Measurements from ENCODE around the gene ST8SIA5. TPM values are rescaled to one million over a fixed set of nuclear protein-coding genes. Genes with fewer than 3 reads are reported as not detected.

Gene ST8SIA5
- polyA plus RNA-seq, 1 donor from 2014 or later: 0.93 TPM

DNA sequence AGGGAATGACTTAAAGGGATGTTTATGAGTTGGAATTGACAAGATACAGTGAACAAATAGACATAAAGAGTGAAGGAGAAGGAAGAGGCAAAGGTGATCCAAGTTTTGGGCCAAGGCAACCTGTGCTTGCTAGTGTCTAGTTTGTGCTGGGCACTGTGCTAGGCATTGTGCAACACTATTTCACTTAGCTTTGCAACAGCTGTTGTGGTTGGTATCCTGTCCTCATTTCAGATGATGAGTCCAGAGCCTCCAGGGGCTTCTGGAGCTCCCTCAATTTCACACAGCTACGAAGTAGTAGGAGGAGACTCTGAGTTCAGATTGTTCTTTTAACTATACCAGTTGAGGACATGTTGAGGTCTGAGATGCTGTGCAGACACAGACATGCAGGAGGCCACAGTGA is 81.7 kb downstream of the ST8SIA5 start:
- Histone ChIP-seq H3K9me3 (ENCODE audit: low read length) (no peaks in the 10 kb centered on the region), H3K36me3 (ENCODE audit: insufficient read depth, low read length) (no peaks in the 10 kb centered on the region), H2AFZ (ENCODE audit: low read depth, low read length) (no peak overlapping the region), H3K27ac (ENCODE audit: low read length) (no peak overlapping the region), H3K79me2 (replicated peaks; ENCODE audit: insufficient read depth, low read length) (no peaks in the 10 kb centered on the region), H3F3A (ENCODE audit: insufficient read depth, low read length, poor library complexity, severe bottlenecking) (no peaks in the 10 kb centered on the region), H4K20me1 (ENCODE audit: insufficient read depth) (no peaks in the 10 kb centered on the region), H3K27me3 (ENCODE audit: insufficient read depth, low read depth, low read length) (no peaks in the 10 kb centered on the region), H3K9ac (ENCODE audit: low read length) (no peak overlapping the region), H3K4me3 (ENCODE audit: low read length) (no peak overlapping the region), H3K9me2 (ENCODE audit: insufficient read depth, low read length) (no peaks in the 10 kb centered on the region), H3K4me2 (ENCODE audit: low read length) (no peak overlapping the region)
- TF ChIP-seq, protein P1, sequence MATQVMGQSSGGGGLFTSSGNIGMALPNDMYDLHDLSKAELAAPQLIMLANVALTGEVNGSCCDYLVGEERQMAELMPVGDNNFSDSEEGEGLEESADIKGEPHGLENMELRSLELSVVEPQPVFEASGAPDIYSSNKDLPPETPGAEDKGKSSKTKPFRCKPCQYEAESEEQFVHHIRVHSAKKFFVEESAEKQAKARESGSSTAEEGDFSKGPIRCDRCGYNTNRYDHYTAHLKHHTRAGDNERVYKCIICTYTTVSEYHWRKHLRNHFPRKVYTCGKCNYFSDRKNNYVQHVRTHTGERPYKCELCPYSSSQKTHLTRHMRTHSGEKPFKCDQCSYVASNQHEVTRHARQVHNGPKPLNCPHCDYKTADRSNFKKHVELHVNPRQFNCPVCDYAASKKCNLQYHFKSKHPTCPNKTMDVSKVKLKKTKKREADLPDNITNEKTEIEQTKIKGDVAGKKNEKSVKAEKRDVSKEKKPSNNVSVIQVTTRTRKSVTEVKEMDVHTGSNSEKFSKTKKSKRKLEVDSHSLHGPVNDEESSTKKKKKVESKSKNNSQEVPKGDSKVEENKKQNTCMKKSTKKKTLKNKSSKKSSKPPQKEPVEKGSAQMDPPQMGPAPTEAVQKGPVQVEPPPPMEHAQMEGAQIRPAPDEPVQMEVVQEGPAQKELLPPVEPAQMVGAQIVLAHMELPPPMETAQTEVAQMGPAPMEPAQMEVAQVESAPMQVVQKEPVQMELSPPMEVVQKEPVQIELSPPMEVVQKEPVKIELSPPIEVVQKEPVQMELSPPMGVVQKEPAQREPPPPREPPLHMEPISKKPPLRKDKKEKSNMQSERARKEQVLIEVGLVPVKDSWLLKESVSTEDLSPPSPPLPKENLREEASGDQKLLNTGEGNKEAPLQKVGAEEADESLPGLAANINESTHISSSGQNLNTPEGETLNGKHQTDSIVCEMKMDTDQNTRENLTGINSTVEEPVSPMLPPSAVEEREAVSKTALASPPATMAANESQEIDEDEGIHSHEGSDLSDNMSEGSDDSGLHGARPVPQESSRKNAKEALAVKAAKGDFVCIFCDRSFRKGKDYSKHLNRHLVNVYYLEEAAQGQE (IDR thresholded peaks at IDR 0.05; ENCODE audit: borderline replicate concordance): no peak
- TF ChIP-seq, protein P2, sequence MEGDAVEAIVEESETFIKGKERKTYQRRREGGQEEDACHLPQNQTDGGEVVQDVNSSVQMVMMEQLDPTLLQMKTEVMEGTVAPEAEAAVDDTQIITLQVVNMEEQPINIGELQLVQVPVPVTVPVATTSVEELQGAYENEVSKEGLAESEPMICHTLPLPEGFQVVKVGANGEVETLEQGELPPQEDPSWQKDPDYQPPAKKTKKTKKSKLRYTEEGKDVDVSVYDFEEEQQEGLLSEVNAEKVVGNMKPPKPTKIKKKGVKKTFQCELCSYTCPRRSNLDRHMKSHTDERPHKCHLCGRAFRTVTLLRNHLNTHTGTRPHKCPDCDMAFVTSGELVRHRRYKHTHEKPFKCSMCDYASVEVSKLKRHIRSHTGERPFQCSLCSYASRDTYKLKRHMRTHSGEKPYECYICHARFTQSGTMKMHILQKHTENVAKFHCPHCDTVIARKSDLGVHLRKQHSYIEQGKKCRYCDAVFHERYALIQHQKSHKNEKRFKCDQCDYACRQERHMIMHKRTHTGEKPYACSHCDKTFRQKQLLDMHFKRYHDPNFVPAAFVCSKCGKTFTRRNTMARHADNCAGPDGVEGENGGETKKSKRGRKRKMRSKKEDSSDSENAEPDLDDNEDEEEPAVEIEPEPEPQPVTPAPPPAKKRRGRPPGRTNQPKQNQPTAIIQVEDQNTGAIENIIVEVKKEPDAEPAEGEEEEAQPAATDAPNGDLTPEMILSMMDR (IDR thresholded peaks at IDR 0.05; ENCODE audit: poor library complexity, severe bottlenecking): no peak
- TF ChIP-seq EZH2 (IDR thresholded peaks at IDR 0.05; ENCODE audit: borderline replicate concordance, insufficient read depth, low read length, poor library complexity, severe bottlenecking) (no peak), EP300 (conservative IDR thresholded peaks at IDR 0.05; ENCODE audit: poor library complexity, severe bottlenecking) (no peak), POLR2AphosphoS5 (IDR thresholded peaks at IDR 0.05) (no peak), RAD21 (conservative IDR thresholded peaks at IDR 0.05) (no peak), SMC3 (conservative IDR thresholded peaks at IDR 0.05; ENCODE audit: poor library complexity) (no peak), TAF1 (IDR thresholded peaks at IDR 0.05; ENCODE audit: low read depth) (no peak), MXI1 (conservative IDR thresholded peaks at IDR 0.05; ENCODE audit: poor library complexity, severe bottlenecking) (no peak)

DNA sequence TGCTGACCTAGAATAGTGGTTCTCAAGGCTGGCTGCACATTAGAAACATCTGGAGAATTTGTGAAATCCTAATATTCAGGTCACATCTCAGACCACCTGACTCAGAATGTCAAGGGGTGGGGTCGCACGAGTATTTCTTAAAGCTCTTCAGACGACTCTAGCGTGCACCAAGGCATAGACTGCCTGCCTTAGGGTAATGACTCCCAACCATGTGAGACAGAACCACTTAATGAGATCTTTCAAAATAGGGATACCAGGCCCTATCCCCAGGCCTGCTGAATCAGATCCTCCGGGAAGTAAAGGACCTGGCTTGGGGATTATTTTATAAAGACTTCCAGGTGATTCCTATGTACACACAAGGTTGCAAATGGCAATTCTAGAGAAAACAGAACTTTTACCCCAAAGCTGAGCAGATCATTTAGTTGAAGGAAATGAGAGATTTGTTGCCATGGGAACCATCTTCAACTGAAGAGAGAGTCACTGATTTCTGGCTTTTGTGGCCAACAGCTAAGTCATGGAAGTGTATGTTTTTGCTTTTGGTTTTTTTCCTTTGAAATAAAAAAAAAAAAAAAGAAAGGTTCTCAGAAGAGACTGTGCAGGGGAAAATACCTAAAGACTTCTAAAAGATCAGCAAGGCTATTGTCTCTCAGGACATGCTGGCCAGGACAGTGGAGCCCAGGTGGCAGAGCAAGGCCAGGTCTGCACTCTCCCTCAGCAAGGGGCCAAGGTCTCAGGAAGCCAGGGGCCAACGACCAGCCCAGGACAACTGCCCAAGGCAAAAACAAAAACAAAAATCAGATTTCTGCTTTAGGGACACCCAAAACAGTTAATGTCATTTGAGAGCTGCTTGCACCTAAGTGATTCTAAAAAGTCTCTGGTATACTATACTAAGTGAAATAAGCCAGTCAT is 84.5 kb downstream of the ST8SIA5 start:
- no peaks in the 10 kb centered on the region for H3K36me3 ChIP-seq (ENCODE audit: insufficient read depth, low read length)
- no peaks in the 10 kb centered on the region for H3F3A ChIP-seq (ENCODE audit: insufficient read depth, low read length, poor library complexity, severe bottlenecking)
- H3K27me3 ChIP-seq (ENCODE audit: insufficient read depth, low read depth, low read length): no peaks in the 10 kb centered on the region
- H3K4me3 ChIP-seq (ENCODE audit: low read length): no peak overlapping the region
- no peak overlapping the region for H3K4me2 ChIP-seq (ENCODE audit: low read length)
- no peak overlapping the region for H2AFZ ChIP-seq (ENCODE audit: low read depth, low read length)
- no peaks in the 10 kb centered on the region for H4K20me1 ChIP-seq (ENCODE audit: insufficient read depth)
- no peak overlapping the region for H3K9ac ChIP-seq (ENCODE audit: low read length)
- no peaks in the 10 kb centered on the region for H3K9me3 ChIP-seq (ENCODE audit: low read length)
- no peaks in the 10 kb centered on the region for H3K9me2 ChIP-seq (ENCODE audit: insufficient read depth, low read length)
- no peak overlapping the region for H3K27ac ChIP-seq (ENCODE audit: low read length)
- TF ChIP-seq EZH2 (IDR thresholded peaks at IDR 0.05; ENCODE audit: borderline replicate concordance, insufficient read depth, low read length, poor library complexity, severe bottlenecking): no peak
- no peak for TF ChIP-seq RAD21 (conservative IDR thresholded peaks at IDR 0.05)
- TF ChIP-seq, protein P1 (IDR thresholded peaks at IDR 0.05; ENCODE audit: borderline replicate concordance): no peak
- H3K79me2 ChIP-seq (replicated peaks; ENCODE audit: insufficient read depth, low read length): no peaks in the 10 kb centered on the region

Data from neural cell (in vitro differentiated cells).